ENCODE results near the gene AUTS2.

Gene AUTS2

GRCh38 chr7:70082099-70082611 lies 483.9 kb downstream of the AUTS2 start:
- no peak for TF ChIP-seq CTCF (IDR thresholded peaks at IDR 0.05)

GRCh38 chr7:70091362-70091761 lies 493.1 kb downstream of the AUTS2 start:
- TF ChIP-seq CTCF (IDR thresholded peaks at IDR 0.05) = no peak

- no peak for TF ChIP-seq CTCF (IDR thresholded peaks at IDR 0.05)
Observed at GRCh38 chr7:70092314-70093204, 494.3 kb downstream of the AUTS2 start.

GRCh38 chr7:70093205-70093904 lies 495.1 kb downstream of the AUTS2 start:
- no peak for TF ChIP-seq CTCF (IDR thresholded peaks at IDR 0.05)

- TF ChIP-seq CTCF (IDR thresholded peaks at IDR 0.05) = no peak
Observed at GRCh38 chr7:70094831-70095230, 496.6 kb downstream of the AUTS2 start.

- no peak for TF ChIP-seq CTCF (IDR thresholded peaks at IDR 0.05)
Observed at GRCh38 chr7:70097645-70098044, 499.4 kb downstream of the AUTS2 start.

GRCh38 chr7:70098133-70098561 lies 499.9 kb downstream of the AUTS2 start:
- no peak for TF ChIP-seq CTCF (IDR thresholded peaks at IDR 0.05)

Measured in LNCAP (cell line).